ENCODE results near the gene SEMA3F.

The SEMA3F gene

GRCh38 chr3:50132421-50133282, 22.5 kb upstream of the SEMA3F start:
- no peak for DNase-seq

- no peak for DNase-seq
Measured at GRCh38 chr3:50133283-50133615, 21.9 kb upstream of the SEMA3F start.

- no peak for DNase-seq
Measured at GRCh38 chr3:50134367-50134766, 20.8 kb upstream of the SEMA3F start.

GRCh38 chr3:50135964-50136363, 19.2 kb upstream of the SEMA3F start:
- no peak for DNase-seq

GRCh38 chr3:50136714-50137405, 18.3 kb upstream of the SEMA3F start:
- no peak for DNase-seq

GRCh38 chr3:50137531-50137930, 17.6 kb upstream of the SEMA3F start:
- DNase-seq = no peak

- DNase-seq = no peak
Measured at GRCh38 chr3:50138266-50139200, 16.6 kb upstream of the SEMA3F start.

- DNase-seq = no peak
Measured at GRCh38 chr3:50139308-50139707, 15.8 kb upstream of the SEMA3F start.

GRCh38 chr3:50139718-50140423, 15.3 kb upstream of the SEMA3F start:
- no peak for DNase-seq

- DNase-seq = no peak
Measured at GRCh38 chr3:50140990-50141389, 14.1 kb upstream of the SEMA3F start.

- DNase-seq = no peak
Measured at GRCh38 chr3:50146316-50146901, 8.7 kb upstream of the SEMA3F start.

- no peak for DNase-seq
Measured at GRCh38 chr3:50147016-50147415, 8.1 kb upstream of the SEMA3F start.

- DNase-seq = no peak
Measured at GRCh38 chr3:50147447-50147846, 7.7 kb upstream of the SEMA3F start.

- DNase-seq = no peak
Measured at GRCh38 chr3:50147861-50148260, 7.3 kb upstream of the SEMA3F start.

- DNase-seq = no peak
Measured at GRCh38 chr3:50150404-50150750, 4.7 kb upstream of the SEMA3F start.

GRCh38 chr3:50150863-50151686, 4.0 kb upstream of the SEMA3F start:
- DNase-seq = peak; percentile 81

- no peak for DNase-seq
Measured at GRCh38 chr3:50151728-50152127, 3.4 kb upstream of the SEMA3F start.

GRCh38 chr3:50153782-50154475, 1.2 kb upstream of the SEMA3F start:
- no peak for DNase-seq

GRCh38 chr3:50154476-50154839, 666 bp upstream of the SEMA3F start:
- no peak for DNase-seq

- DNase-seq = no peak
Measured at GRCh38 chr3:50155491-50155878, 361 bp downstream of the SEMA3F start.

- DNase-seq = no peak
Measured at GRCh38 chr3:50155891-50156290, 767 bp downstream of the SEMA3F start.
